HepG2 (cell line): Measurements from ENCODE around the gene UBAC1. TPM values are rescaled to one million over a fixed set of nuclear protein-coding genes. Genes with fewer than 3 reads are reported as not detected.

Experiments used
- ATAC-seq: fragments of 200-7000 bp; cut with Tn5 transposase; 3 replicates; pipeline ENCODE4 v1.9.1; 2020; ENCODE audit warnings: mild to moderate bottlenecking, moderate library complexity
- BruUV-seq: library from RNA; stranded (reverse); fragments of 400-500 nt; replicated peaks from 2 replicates; lab custom pipeline; 2021; lab: Mats Ljungman, UMichigan
- CTCF ChIA-PET: fragments of 300-600 bp; formaldehyde crosslinking; extraction: SDS; loops from one replicate; lab custom pipeline; 2021; ENCODE audit warnings: low total read pairs, inconsistent platforms, low intra/inter-chr PET ratio; lab: Yijun Ruan, JAX
- POLR2A ChIA-PET: fragments of 350-600 bp; sonication (Branson Sonifier 250); formaldehyde crosslinking; loops from one replicate; lab custom pipeline; 2020; ENCODE audit warnings: antibody characterized with exemption, inconsistent platforms; lab: Yijun Ruan, JAX
- DNase-seq: peaks from one replicate; pipeline ENCODE4 v3.0.0-alpha.2; 2015; ENCODE audit warnings: low spot score
- FAIRE-seq: peaks from 3 replicates; lab custom pipeline; 2011; peaks lifted over from hg19 to GRCh38; lab: Jason Lieb, UNC
- H2AFZ ChIP-seq: one replicate; pipeline ENCODE4 v1.6.1; 2011; ENCODE audit warnings: low read length, inconsistent platforms
- H3K27ac ChIP-seq: fragments of 300-600 bp; 3 replicates; pipeline ENCODE4 v1.8.0; 2011; ENCODE audit warnings: mixed run types, mild to moderate bottlenecking, mixed read lengths, low read length, inconsistent platforms; ENCODE audit not compliant: insufficient read depth; ENCODE audit errors: extremely low read length
- H3K27me3 ChIP-seq, 2 experiments: fragments of 200-600 bp in 1 of 2; 2 replicates in 1 of 2; 3 replicates in 1 of 2; pipeline versions ENCODE4 v1.6.0 to v1.8.0; 2011; ENCODE audit warnings: low read length in 2 of 2, mild to moderate bottlenecking in 2 of 2, moderate library complexity in 2 of 2, inconsistent platforms in 1 of 2; ENCODE audit not compliant: insufficient read depth in 2 of 2, control insufficient read depth in 1 of 2
- H3K36me3 ChIP-seq, 2 experiments: fragments of 200-600 bp in 1 of 2; replicated peaks in 1 of 2; 2 replicates in 1 of 2; 3 replicates in 1 of 2; pipeline versions ENCODE4 v1.5.1 to v1.8.0; 2011; ENCODE audit warnings: low read length in 2 of 2, inconsistent platforms in 1 of 2; ENCODE audit not compliant: insufficient read depth in 2 of 2, control insufficient read depth in 1 of 2
- H3K4me1 ChIP-seq: 2 replicates; pipeline ENCODE4 v1.5.1; 2012; ENCODE audit warnings: low read length, inconsistent platforms; ENCODE audit not compliant: insufficient read depth
- H3K4me2 ChIP-seq: 2 replicates; pipeline ENCODE4 v1.6.0; 2011; ENCODE audit warnings: low read depth, low read length, inconsistent platforms
- H3K4me3 ChIP-seq, 3 experiments: fragments of 200-600 bp in 1 of 3; sonication (generic), shearing (Covaris generic) in 1 of 3; replicated peaks in 1 of 3; 2 replicates each; pipeline ENCODE4 v1.5.1; 2011 to 2016; ENCODE audit warnings: low read length in 3 of 3, inconsistent platforms in 2 of 3, low read depth in 2 of 3, mild to moderate bottlenecking in 2 of 3, control low read depth in 1 of 3, mixed read lengths in 1 of 3; ENCODE audit not compliant: insufficient read depth in 1 of 3
- H3K79me2 ChIP-seq: one replicate; pipeline ENCODE4 v1.6.1; 2011; ENCODE audit warnings: low read length, inconsistent platforms; ENCODE audit not compliant: insufficient read depth
- H3K9ac ChIP-seq: 2 replicates; pipeline ENCODE4 v1.6.0; 2011; ENCODE audit warnings: mild to moderate bottlenecking, low read depth, low read length, inconsistent platforms; ENCODE audit not compliant: insufficient read depth
- H3K9me3 ChIP-seq: 2 replicates; pipeline ENCODE4 v1.5.1; 2012; ENCODE audit warnings: mild to moderate bottlenecking, low read length
- H4K20me1 ChIP-seq: 2 replicates; pipeline ENCODE4 v1.6.0; 2011; ENCODE audit warnings: inconsistent platforms, mild to moderate bottlenecking, low read length, moderate library complexity; ENCODE audit not compliant: insufficient read depth
- ARNT ChIP-seq: fragments of 450-650 bp; IDR thresholded peaks from 2 replicates; pipeline ENCODE4 v1.6.1; 2017
- CBX2 ChIP-seq, 2 experiments: fragments of 200-600 bp in 1 of 2; sonication (generic); formaldehyde crosslinking in 1 of 2; IDR thresholded peaks; 2 replicates each; pipeline versions ENCODE4 v1.7.0 to v1.8.1; 2018 to 2022; ENCODE audit warnings: low read depth in 2 of 2, low read length in 1 of 2, mild to moderate bottlenecking in 1 of 2, missing genetic modification reagents in 1 of 2
- CREBL2 ChIP-seq: sonication (generic); formaldehyde crosslinking; IDR thresholded peaks from 2 replicates; pipeline ENCODE4 v1.8.1; 2023; ENCODE audit warnings: missing genetic modification reagents, mild to moderate bottlenecking, borderline replicate concordance
- FOXA3 ChIP-seq: IDR thresholded peaks from 2 replicates; pipeline ENCODE4 v1.6.1; 2016; ENCODE audit warnings: missing genetic modification reagents, missing compliant biosample characterization
- HDAC2 ChIP-seq: sonication (generic); formaldehyde crosslinking; IDR thresholded peaks from 2 replicates; pipeline ENCODE4 v1.4.0; 2020; ENCODE audit warnings: missing genetic modification reagents
- JUNB ChIP-seq: sonication (generic); formaldehyde crosslinking; IDR thresholded peaks from 2 replicates; pipeline ENCODE4 v1.8.0; 2022; ENCODE audit warnings: missing genetic modification reagents, mild to moderate bottlenecking, borderline replicate concordance
- KDM5B ChIP-seq: sonication (generic); formaldehyde crosslinking; IDR thresholded peaks from 2 replicates; pipeline ENCODE4 v1.4.0; 2020; ENCODE audit warnings: missing genetic modification reagents, mild to moderate bottlenecking, borderline replicate concordance
- KMT2B ChIP-seq: IDR thresholded peaks from 2 replicates; pipeline ENCODE4 v1.6.1; 2016; ENCODE audit warnings: missing genetic modification reagents, missing compliant biosample characterization
- PHF5A ChIP-seq: IDR thresholded peaks from one replicate; pipeline ENCODE4 v1.6.1; 2018; ENCODE audit warnings: low read depth, missing genetic modification reagents; ENCODE audit not compliant: unreplicated experiment
- SMARCE1 ChIP-seq: fragments of 450-650 bp; IDR thresholded peaks from 2 replicates; pipeline ENCODE4 v1.6.1; 2017; ENCODE audit warnings: borderline replicate concordance
- SUZ12 ChIP-seq: fragments of 150-350 bp; IDR thresholded peaks from 2 replicates; pipeline ENCODE4 v1.6.1; 2014; ENCODE audit warnings: low read depth, low read length
- ZMAT5 ChIP-seq: sonication (generic); formaldehyde crosslinking; IDR thresholded peaks from 2 replicates; pipeline ENCODE4 v1.5.0; 2020; ENCODE audit warnings: mild to moderate bottlenecking, low read depth, missing genetic modification reagents, borderline replicate concordance
- ZNF3 ChIP-seq: IDR thresholded peaks from 2 replicates; pipeline ENCODE4 v1.7.0; 2017; ENCODE audit warnings: inconsistent platforms
- ZNF33B ChIP-seq: sonication (generic); formaldehyde crosslinking; IDR thresholded peaks from 2 replicates; pipeline ENCODE4 v1.5.1; 2020; ENCODE audit warnings: mild to moderate bottlenecking, missing genetic modification reagents
- ZNF530 ChIP-seq: sonication (generic); formaldehyde crosslinking; IDR thresholded peaks from 2 replicates; pipeline ENCODE4 v1.5.0; 2020; ENCODE audit warnings: low read depth, mild to moderate bottlenecking, missing genetic modification reagents
- ZNF691 ChIP-seq: sonication (generic); formaldehyde crosslinking; IDR thresholded peaks from 2 replicates; pipeline ENCODE4 v1.4.0; 2020; ENCODE audit warnings: missing genetic modification reagents, low read depth, mild to moderate bottlenecking, borderline replicate concordance
- WGBS: methylation state at CpG from one replicate; pipeline ENCODE4 v1.1.6; 2017; ENCODE audit warnings: low lambda C conversion rate; 5-methylcytosine and 5-hydroxymethylcytosine counted together
- in situ Hi-C: cut with HindIII; loops from 2 replicates; pipeline ENCODE4 v1.10.0; 2017; ENCODE audit warnings: low pct_unique_long_range_greater_than_20kb; ENCODE audit not compliant: extremely low pct_ligation_motif_present
- intact Hi-C: fragments of 100-400 bp; cut with micrococcal nuclease; formaldehyde crosslinking; loops from one replicate; pipeline ENCODE4 v1.10.0; 2022; ENCODE audit not compliant: unreplicated experiment
- polyA plus RNA-seq, 8 experiments: library from polyadenylated mRNA; depleted of rRNA in 3 of 8; stranded (reverse) in 7 of 8; unstranded in 1 of 8; fragments of >200 nt; fragmentation: Illumina TruSeq in 4 of 8; extraction: Trizol in 4 of 8; gene quantifications; 2 replicates each; pipeline versions ENCODE4 v1.2.1 to v1.2.3, GENCODE V29; 2011 to 2016; ENCODE audit warnings: low read depth in 4 of 8, missing spikeins in 1 of 8, mixed read lengths in 1 of 8; ENCODE audit not compliant: insufficient read depth in 1 of 8
- total RNA-seq, 5 experiments: library from RNA; depleted of rRNA; stranded (reverse); fragments of >200 nt; fragmentation: Illumina TruSeq; extraction: Trizol; gene quantifications; 2 replicates each; pipeline ENCODE4 v1.2.3, GENCODE V29; 2016; ENCODE audit warnings: low read depth in 1 of 5
- TF ChIP-seq, protein P1 (sequence below): sonication (generic); formaldehyde crosslinking; IDR thresholded peaks from 2 replicates; pipeline ENCODE4 v1.8.1; 2023; ENCODE audit warnings: mild to moderate bottlenecking, missing genetic modification reagents
- TF ChIP-seq, protein P2 (sequence below), 2 experiments: sonication (generic) in 1 of 2; formaldehyde crosslinking in 1 of 2; IDR thresholded peaks; 2 replicates each; pipeline versions ENCODE4 v1.6.1 to v1.9.0; 2014 to 2022; ENCODE audit warnings: antibody characterized with exemption in 1 of 2, borderline replicate concordance in 1 of 2, inconsistent platforms in 1 of 2, low read depth in 1 of 2, missing genetic modification reagents in 1 of 2

UBAC1 gene
- total and polyA plus RNA-seq, 2 of the 13 experiments (the other 11 are each of a cell fraction or from before 2014, with no cell fraction given): 32.2 to 34.1 TPM

GRCh38 chr9:135909371-135909770, 51.8 kb downstream of the UBAC1 start:
- Histone ChIP-seq H4K20me1 (peaks cover 11% of the 10 kb centered on the region), H3K27ac (no peak overlapping the region), H3K4me1 (peaks cover 40% of the 10 kb centered on the region), H3K36me3 (peaks cover 3 to 23% of the 10 kb centered on the region in 2 experiments), H3K9me3 (0 out of 2 replicates have a peak, but pooled peaks cover 7% of the 10 kb centered on the region), H3K4me3 (no peak overlapping the region; a peak in 1 of 6 replicates), H3K9ac (no peak overlapping the region), H3K27me3 (no peaks in the 10 kb centered on the region), H3K79me2 (peaks cover 39% of the 10 kb centered on the region), H3K4me2 (peak overlapping the region; percentile 88), H2AFZ (no peak overlapping the region)
- FAIRE-seq (no peak), ATAC-seq (no peak), DNase-seq (no peak)
- TF ChIP-seq, protein P1, sequence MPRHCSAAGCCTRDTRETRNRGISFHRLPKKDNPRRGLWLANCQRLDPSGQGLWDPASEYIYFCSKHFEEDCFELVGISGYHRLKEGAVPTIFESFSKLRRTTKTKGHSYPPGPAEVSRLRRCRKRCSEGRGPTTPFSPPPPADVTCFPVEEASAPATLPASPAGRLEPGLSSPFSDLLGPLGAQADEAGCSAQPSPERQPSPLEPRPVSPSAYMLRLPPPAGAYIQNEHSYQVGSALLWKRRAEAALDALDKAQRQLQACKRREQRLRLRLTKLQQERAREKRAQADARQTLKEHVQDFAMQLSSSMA (CRISPR knock-in tag): no peak
- TF ChIP-seq JUNB (CRISPR knock-in tag) (no peak), ZNF530 (no peak), HDAC2 (no peak), CREBL2 (no peak), SUZ12 (no peak), SMARCE1 (no peak), ARNT (no peak), ZNF691 (CRISPR knock-in tag) (no peak), ZMAT5 (CRISPR knock-in tag) (no peak), ZNF3 (CRISPR knock-in tag) (no peak), ZNF33B (CRISPR knock-in tag) (no peak), FOXA3 (CRISPR knock-in tag) (no peak), KMT2B (CRISPR knock-in tag) (no peak), CBX2 (IDR thresholded peaks at IDR 0.05; ENCODE audit: low read depth, low read length) (no peak), CBX2 (CRISPR knock-in tag; IDR thresholded peaks at IDR 0.05; ENCODE audit: low read depth) (no peak), PHF5A (CRISPR knock-in tag) (no peak), KDM5B (CRISPR knock-in tag) (no peak)
- TF ChIP-seq, protein P2, sequence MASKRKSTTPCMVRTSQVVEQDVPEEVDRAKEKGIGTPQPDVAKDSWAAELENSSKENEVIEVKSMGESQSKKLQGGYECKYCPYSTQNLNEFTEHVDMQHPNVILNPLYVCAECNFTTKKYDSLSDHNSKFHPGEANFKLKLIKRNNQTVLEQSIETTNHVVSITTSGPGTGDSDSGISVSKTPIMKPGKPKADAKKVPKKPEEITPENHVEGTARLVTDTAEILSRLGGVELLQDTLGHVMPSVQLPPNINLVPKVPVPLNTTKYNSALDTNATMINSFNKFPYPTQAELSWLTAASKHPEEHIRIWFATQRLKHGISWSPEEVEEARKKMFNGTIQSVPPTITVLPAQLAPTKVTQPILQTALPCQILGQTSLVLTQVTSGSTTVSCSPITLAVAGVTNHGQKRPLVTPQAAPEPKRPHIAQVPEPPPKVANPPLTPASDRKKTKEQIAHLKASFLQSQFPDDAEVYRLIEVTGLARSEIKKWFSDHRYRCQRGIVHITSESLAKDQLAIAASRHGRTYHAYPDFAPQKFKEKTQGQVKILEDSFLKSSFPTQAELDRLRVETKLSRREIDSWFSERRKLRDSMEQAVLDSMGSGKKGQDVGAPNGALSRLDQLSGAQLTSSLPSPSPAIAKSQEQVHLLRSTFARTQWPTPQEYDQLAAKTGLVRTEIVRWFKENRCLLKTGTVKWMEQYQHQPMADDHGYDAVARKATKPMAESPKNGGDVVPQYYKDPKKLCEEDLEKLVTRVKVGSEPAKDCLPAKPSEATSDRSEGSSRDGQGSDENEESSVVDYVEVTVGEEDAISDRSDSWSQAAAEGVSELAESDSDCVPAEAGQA (IDR thresholded peaks at IDR 0.05; ENCODE audit: low read depth): no peak
- TF ChIP-seq, protein P2 (CRISPR knock-in tag; IDR thresholded peaks at IDR 0.05; ENCODE audit: borderline replicate concordance): no peak
- ChIA-PET CTCF (no interaction called here), POLR2A (no interaction called here)
- in situ Hi-C loops: no loop called here
- no TSS peak for BruUV-seq
- intact Hi-C loops: no loop called here
- 92% methylated on average over 6 of the region's 6 CpGs for WGBS
